Non-pigmented ciliary epithelial cell (primary cell): ENCODE data around the gene C2CD2.

Source experiments
- DNase-seq: peaks from one replicate; pipeline ENCODE4 v3.0.0-alpha.2; 2010; ENCODE audit warnings: low read depth

C2CD2 gene

GRCh38 chr21:41845310-41846032, 108.3 kb downstream of the C2CD2 start:
- no peak for DNase-seq

GRCh38 chr21:41843584-41843983, 110.2 kb downstream of the C2CD2 start:
- DNase-seq, result no peak

- no peak for DNase-seq
These were observed 112.9 kb downstream of the C2CD2 start for GRCh38 chr21:41840880-41841279.

- no peak for DNase-seq
These were observed 114.3 kb downstream of the C2CD2 start for GRCh38 chr21:41839387-41840000.

- DNase-seq, result no peak
These were observed 116.0 kb downstream of the C2CD2 start for GRCh38 chr21:41837756-41838297.

GRCh38 chr21:41836166-41837015, 117.4 kb downstream of the C2CD2 start:
- no peak for DNase-seq

- no peak for DNase-seq
These were observed 118.1 kb downstream of the C2CD2 start for GRCh38 chr21:41835711-41836154.
